ENCODE data around the gene TACSTD2. TPM values are rescaled to one million over a fixed set of nuclear protein-coding genes. Genes with fewer than 3 reads are reported as not detected.
A peak's percentile ranks its signal among the peaks of the same experiment; 100 is the strongest.

TACSTD2 gene
- total and polyA plus RNA-seq, 8 donors = 6.0 to 171 (median 13.4) TPM

DNA sequence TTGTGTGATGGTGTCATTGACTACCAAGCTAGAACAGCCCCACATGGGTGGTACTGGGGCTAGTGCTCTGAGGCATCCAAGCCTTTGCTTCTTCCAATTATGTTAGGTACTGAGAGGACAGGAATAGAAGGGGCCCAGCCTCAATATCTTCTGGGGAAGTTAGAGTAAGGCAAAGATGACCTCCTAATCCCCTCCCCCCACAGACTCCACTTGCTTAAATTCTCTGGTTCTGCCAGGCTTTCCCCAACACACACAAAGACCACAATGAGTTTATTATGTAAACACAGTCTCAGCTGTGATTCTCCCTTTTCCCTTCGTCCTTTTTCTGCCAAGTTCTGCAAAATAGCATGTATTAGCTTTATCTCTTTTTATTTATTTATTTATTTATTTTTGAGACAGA lies 3.1 kb upstream of the TACSTD2 start:
- intact Hi-C loops (cut with DNase I) = no loop called here
- DNase-seq (no peak), ATAC-seq (no peak)
- H3K27ac ChIP-seq = no peak overlapping the region
- no peak overlapping the region for H3K4me3 ChIP-seq
- no peaks in the 10 kb centered on the region for H3K36me3 ChIP-seq
- H3K9me3 ChIP-seq = no peaks in the 10 kb centered on the region
- H3K4me1 ChIP-seq = peaks cover 24 to 53% of the 10 kb centered on the region in 2 donors
- TF ChIP-seq, protein P1, sequence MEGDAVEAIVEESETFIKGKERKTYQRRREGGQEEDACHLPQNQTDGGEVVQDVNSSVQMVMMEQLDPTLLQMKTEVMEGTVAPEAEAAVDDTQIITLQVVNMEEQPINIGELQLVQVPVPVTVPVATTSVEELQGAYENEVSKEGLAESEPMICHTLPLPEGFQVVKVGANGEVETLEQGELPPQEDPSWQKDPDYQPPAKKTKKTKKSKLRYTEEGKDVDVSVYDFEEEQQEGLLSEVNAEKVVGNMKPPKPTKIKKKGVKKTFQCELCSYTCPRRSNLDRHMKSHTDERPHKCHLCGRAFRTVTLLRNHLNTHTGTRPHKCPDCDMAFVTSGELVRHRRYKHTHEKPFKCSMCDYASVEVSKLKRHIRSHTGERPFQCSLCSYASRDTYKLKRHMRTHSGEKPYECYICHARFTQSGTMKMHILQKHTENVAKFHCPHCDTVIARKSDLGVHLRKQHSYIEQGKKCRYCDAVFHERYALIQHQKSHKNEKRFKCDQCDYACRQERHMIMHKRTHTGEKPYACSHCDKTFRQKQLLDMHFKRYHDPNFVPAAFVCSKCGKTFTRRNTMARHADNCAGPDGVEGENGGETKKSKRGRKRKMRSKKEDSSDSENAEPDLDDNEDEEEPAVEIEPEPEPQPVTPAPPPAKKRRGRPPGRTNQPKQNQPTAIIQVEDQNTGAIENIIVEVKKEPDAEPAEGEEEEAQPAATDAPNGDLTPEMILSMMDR (IDR thresholded peaks at IDR 0.05) = no peak
- peaks cover 6 to 23% of the 10 kb centered on the region in 2 donors for H3K27me3 ChIP-seq

DNA sequence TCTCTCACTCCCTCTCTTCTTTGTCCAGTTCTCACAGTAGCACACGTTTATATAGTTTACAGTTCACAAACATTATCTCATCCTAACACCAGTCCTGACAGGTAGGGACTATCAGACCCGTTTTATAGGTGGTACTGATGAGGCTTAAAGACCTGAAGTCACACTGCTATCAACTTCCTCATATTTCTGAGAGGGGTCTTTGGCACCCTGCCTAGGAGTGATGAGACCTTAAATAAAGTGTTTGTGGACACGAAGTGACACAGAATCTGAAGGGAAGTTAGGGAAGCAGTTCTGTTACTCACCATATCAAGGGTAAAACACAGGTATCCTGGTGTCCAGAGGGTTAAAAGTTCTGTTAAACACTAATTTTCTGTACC lies 590 bp upstream of the TACSTD2 start:
- intact Hi-C loops (cut with DNase I) = no loop called here
- H3K4me1 ChIP-seq = peaks cover 4 to 52% of the 10 kb centered on the region in 2 donors
- no peaks in the 10 kb centered on the region for H3K36me3 ChIP-seq
- peaks cover 6 to 23% of the 10 kb centered on the region in 2 donors for H3K27me3 ChIP-seq
- ATAC-seq (peak; percentile 4), DNase-seq (no peak)
- peak overlapping the region; percentile 85 to 88 for H3K27ac ChIP-seq
- peak overlapping the region; percentile 40 to 57 for H3K4me3 ChIP-seq
- H3K9me3 ChIP-seq = no peaks in the 10 kb centered on the region
- TF ChIP-seq, protein P1 (IDR thresholded peaks at IDR 0.05) = no peak

DNA sequence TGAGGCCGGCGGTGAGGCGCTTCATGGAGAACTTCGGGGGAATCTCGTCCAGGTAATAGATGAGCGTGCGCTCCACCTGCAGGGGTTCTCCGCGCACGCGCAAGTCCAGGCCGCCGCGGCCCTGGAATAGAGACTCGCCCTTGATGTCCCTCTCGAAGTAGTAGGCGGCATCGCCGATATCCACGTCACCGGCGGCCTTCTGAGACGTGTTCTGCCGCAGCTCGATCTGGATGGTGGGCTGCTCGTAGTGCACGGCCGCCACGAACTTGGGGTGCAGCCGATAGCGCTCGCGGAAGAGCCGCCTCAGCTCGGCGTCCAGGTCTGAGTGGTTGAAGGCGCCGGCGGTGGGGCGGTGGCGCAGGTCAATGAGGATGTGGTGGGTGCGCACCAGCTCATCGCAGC lies 726 bp downstream of the TACSTD2 start:
- Histone ChIP-seq H3K27ac (peak overlapping the region; percentile 85 to 88), H3K9me3 (no peaks in the 10 kb centered on the region), H3K36me3 (no peaks in the 10 kb centered on the region), H3K4me1 (peaks cover 4 to 60% of the 10 kb centered on the region in 2 donors), H3K4me3 (peak overlapping the region; percentile 40 to 57), H3K27me3 (peaks cover 6 to 23% of the 10 kb centered on the region in 2 donors)
- ATAC-seq = peak; percentile 55
- DNase-seq = peak in 2 of 4 donors; percentile 64 to 90
- intact Hi-C loops (cut with DNase I) = no loop called here
- TF ChIP-seq, protein P1 (IDR thresholded peaks at IDR 0.05) = no peak

DNA sequence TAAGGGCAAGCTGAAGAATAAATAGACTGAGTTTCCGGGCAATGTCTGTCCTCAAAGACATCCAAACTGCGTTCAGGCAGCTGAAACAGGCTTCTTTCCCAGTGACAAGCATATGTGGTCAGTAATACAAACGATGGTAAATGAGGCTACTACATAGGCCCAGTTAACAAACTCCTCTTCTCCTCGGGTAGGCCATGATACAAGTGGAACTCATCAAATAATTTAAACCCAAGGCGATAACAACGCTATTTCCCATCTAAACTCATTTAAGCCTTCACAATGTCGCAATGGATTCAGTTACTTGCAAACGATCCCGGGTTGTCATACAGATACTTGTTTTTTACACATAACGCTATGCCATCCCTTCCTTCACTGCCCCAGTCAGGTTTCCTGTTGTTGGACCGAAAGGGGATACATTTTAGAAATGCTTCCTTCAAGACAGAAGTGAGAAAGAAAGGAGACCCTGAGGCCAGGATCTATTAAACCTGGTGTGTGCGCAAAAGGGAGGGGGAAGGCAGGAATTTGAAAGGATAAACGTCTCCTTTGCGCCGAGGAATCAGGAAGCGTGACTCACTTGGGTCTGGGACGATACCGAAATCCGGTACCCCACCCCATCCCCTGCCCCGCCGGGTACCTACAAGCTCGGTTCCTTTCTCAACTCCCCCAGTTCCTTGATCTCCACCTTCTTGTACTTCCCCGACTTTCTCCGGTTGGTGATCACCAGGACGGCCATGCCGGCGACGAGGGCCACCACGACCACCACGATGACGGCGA lies 1.3 kb downstream of the TACSTD2 start:
- Histone ChIP-seq H3K27me3 (peaks cover 6 to 23% of the 10 kb centered on the region in 2 donors), H3K9me3 (no peaks in the 10 kb centered on the region), H3K36me3 (no peaks in the 10 kb centered on the region), H3K4me3 (peak overlapping the region; percentile 40 to 57), H3K27ac (peak overlapping the region; percentile 85 to 88), H3K4me1 (peaks cover 4 to 60% of the 10 kb centered on the region in 2 donors)
- ATAC-seq (no peak), DNase-seq (peak in 1 of 4 donors; percentile 72)
- intact Hi-C loops (cut with DNase I) = no loop called here
- TF ChIP-seq, protein P1 (IDR thresholded peaks at IDR 0.05) = no peak

DNA sequence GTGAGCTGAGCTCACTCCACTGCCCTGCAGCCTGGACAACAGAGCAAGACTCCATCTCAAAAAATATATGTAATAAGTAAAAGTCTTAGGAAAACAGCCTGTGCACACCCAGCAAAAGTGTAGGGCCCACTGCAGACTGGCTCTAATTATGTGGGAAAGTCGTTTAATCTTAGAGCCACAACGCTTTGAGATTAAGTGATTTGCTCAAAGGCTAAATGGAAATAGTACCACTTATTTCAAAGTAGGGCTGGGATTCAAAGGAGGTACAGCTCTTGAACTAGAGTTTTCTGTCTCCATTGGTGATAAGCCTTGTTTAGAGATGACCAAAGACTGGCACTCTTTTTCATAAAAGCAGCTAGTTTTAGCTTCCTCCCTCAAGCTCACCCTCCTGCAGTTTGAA lies 2.2 kb downstream of the TACSTD2 start:
- ATAC-seq (no peak), DNase-seq (no peak)
- H3K4me3 ChIP-seq = peak overlapping the region in 1 of 2 donors; percentile 57
- intact Hi-C loops (cut with DNase I) = no loop called here
- TF ChIP-seq, protein P1 (IDR thresholded peaks at IDR 0.05) = no peak
- peaks cover 4 to 60% of the 10 kb centered on the region in 2 donors for H3K4me1 ChIP-seq
- H3K27me3 ChIP-seq = peaks cover 6 to 23% of the 10 kb centered on the region in 2 donors
- no peaks in the 10 kb centered on the region for H3K36me3 ChIP-seq
- no peaks in the 10 kb centered on the region for H3K9me3 ChIP-seq
- H3K27ac ChIP-seq = peak overlapping the region in 1 of 2 donors; percentile 85
